ENCODE results near the gene NAA15.

NAA15 gene

DNA sequence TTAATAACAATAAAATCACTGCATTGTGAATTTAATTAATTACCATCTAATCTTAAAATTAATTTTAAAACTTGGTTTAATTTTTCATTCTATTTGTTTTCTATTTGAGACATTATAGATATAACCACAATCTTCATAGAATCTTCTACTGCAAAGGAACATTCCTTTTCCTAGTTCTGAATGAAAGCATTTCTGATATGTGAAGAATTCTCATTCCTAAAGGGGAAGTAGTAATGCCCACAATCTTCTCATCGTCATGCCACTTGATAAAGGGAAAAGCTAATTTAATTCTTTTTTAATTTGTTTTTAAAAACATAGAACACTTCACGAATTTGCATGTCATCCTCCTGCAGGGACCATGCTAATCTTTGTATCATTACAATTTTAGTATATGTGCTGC is 45.0 kb upstream of the NAA15 start:
- no peak for TF ChIP-seq SPI1 (IDR thresholded peaks at IDR 0.05; ENCODE audit: borderline replicate concordance, low read depth)
- no peak for TF ChIP-seq GABPA (IDR thresholded peaks at IDR 0.05; ENCODE audit: low read depth)
- TF ChIP-seq POLR2AphosphoS5 (IDR thresholded peaks at IDR 0.05; ENCODE audit: low read depth) = no peak
- TF ChIP-seq, protein P1, sequence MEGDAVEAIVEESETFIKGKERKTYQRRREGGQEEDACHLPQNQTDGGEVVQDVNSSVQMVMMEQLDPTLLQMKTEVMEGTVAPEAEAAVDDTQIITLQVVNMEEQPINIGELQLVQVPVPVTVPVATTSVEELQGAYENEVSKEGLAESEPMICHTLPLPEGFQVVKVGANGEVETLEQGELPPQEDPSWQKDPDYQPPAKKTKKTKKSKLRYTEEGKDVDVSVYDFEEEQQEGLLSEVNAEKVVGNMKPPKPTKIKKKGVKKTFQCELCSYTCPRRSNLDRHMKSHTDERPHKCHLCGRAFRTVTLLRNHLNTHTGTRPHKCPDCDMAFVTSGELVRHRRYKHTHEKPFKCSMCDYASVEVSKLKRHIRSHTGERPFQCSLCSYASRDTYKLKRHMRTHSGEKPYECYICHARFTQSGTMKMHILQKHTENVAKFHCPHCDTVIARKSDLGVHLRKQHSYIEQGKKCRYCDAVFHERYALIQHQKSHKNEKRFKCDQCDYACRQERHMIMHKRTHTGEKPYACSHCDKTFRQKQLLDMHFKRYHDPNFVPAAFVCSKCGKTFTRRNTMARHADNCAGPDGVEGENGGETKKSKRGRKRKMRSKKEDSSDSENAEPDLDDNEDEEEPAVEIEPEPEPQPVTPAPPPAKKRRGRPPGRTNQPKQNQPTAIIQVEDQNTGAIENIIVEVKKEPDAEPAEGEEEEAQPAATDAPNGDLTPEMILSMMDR (IDR thresholded peaks at IDR 0.05; ENCODE audit: insufficient read depth, low read length) = no peak
- TF ChIP-seq REST (IDR thresholded peaks at IDR 0.05; ENCODE audit: insufficient replicate concordance, low read depth) = no peak
- Histone ChIP-seq H3K27ac (replicated peaks) (no peak overlapping the region), H3K27me3 (ENCODE audit: insufficient read depth, poor library complexity, severe bottlenecking) (no peaks in the 10 kb centered on the region), H3K4me3 (replicated peaks; ENCODE audit: insufficient read depth, low read length) (no peak overlapping the region)
- no peak for DNase-seq (ENCODE audit: low read depth in 1 of 2, low spot score in 1 of 2)

DNA sequence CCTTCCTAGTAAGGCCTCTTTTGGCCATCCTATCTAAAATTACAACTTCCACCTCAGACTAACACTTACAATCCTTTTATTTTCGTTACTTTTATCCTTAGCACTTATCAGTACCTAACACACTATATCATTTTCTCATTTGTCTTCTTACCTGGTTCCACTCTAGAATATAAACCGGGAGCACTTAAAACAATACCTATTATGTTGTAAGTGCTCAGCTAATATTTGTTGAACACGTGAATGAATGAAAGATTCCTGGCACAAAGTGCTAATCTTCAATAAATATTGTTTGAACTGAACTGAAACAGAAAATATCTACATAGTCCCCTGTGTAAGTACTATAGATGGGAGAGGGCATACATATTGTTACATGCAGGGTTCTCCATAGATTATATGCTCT is 35.7 kb upstream of the NAA15 start:
- TF ChIP-seq GABPA (IDR thresholded peaks at IDR 0.05; ENCODE audit: low read depth) (no peak), POLR2AphosphoS5 (IDR thresholded peaks at IDR 0.05; ENCODE audit: low read depth) (no peak), REST (IDR thresholded peaks at IDR 0.05; ENCODE audit: insufficient replicate concordance, low read depth) (no peak), SPI1 (IDR thresholded peaks at IDR 0.05; ENCODE audit: borderline replicate concordance, low read depth) (no peak)
- TF ChIP-seq, protein P1 (IDR thresholded peaks at IDR 0.05; ENCODE audit: insufficient read depth, low read length) = no peak
- H3K27me3 ChIP-seq (ENCODE audit: insufficient read depth, poor library complexity, severe bottlenecking) = no peaks in the 10 kb centered on the region
- no peak for DNase-seq (ENCODE audit: low read depth in 1 of 2, low spot score in 1 of 2)
- no peak overlapping the region for H3K4me3 ChIP-seq (replicated peaks; ENCODE audit: insufficient read depth, low read length)
- H3K27ac ChIP-seq (replicated peaks) = no peak overlapping the region

GRCh38 chr4:139266208-139266582 is 35.1 kb upstream of the NAA15 start:
- Histone ChIP-seq H3K4me3 (replicated peaks; ENCODE audit: insufficient read depth, low read length) (peak overlapping the region; percentile 29), H3K27ac (replicated peaks) (no peak overlapping the region), H3K27me3 (ENCODE audit: insufficient read depth, poor library complexity, severe bottlenecking) (no peaks in the 10 kb centered on the region)
- TF ChIP-seq REST (IDR thresholded peaks at IDR 0.05; ENCODE audit: insufficient replicate concordance, low read depth) (no peak), SPI1 (IDR thresholded peaks at IDR 0.05; ENCODE audit: borderline replicate concordance, low read depth) (no peak), POLR2AphosphoS5 (IDR thresholded peaks at IDR 0.05; ENCODE audit: low read depth) (no peak), GABPA (IDR thresholded peaks at IDR 0.05; ENCODE audit: low read depth) (no peak)
- TF ChIP-seq, protein P1 (IDR thresholded peaks at IDR 0.05; ENCODE audit: insufficient read depth, low read length) = no peak
- DNase-seq (ENCODE audit: low read depth in 1 of 2, low spot score in 1 of 2) = no peak

All from HL-60 (cell line).